Activated CD4-positive, alpha-beta T cell treated with anti-CD3 and anti-CD28 coated beads, Interleukin-2, amount 50 U/mL, for 16 hours (primary cell): ENCODE results near the gene MAZ.

ENCODE experiments used
- DNase-seq: peaks from one replicate; pipeline ENCODE4 v3.0.0-alpha.2; 2020

Gene MAZ

GRCh38 chr16:29809850-29810698 is 3.7 kb downstream of the MAZ start:
- no peak for DNase-seq

DNA sequence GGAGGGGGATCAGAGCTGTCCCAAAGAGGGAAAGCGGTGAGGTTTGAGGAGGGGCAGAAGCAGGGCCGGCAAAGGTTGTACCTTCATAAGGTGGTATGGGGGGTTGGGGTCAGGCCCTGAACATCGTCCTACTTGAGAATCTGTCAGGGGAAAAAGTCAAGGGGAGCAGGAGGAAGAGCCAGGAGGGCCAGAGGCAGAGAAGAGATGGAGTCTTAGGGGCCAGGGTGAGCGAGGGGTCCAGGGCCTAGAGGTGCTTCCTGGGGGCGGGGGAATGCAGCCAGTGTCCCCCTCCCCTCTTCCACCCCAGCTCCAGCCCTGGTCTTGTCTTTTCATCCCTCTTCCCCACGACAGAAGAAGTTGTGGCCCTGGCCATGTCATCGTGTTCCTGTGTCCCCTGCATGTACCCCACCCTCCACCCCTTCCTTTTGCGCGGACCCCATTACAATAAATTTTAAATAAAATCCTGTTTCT is 4.4 kb downstream of the MAZ start:
- DNase-seq, result no peak

DNA sequence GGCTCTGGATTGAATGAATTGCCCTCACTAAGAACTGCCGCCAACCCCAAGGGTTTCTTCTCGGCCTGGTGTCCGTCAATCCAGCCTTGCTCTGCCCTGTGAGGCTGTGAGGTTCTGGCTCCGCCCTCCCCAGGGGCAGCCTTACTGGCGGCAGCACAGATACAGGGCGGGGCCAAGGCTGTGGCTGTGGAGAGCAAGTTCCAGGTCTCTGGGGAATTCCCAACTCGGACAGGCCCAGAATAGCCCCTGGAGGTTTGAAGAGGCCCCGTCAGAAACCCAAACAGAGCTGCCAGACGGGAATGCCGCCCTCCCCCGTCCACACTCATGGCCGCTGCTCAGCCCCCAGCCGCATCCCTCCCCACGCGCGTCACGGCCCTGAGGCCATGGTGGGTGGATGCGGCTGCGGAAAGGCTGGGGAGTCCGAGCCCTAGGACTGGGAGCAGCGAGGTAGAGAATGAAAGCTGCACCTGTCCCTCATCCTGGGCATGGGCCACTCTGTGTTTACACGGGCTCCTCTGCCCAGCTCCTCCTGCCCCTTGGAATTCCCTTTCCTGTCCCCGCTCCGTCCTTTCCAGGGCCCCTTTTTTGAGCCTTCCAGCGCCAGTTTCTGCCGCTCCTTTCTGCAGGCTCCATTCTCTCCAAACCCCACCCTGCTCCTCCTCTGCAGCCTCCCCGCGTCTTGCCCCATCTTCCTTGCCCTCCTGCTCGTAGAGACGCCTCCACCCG is 5.0 kb downstream of the MAZ start:
- DNase-seq, result peak; percentile 89

GRCh38 chr16:29811896-29812665 is 5.8 kb downstream of the MAZ start, which contains the start of gene PRRT2:
Gene PRRT2, plus strand, starts transcription at chr16:29812193. Its CDS starts 862 bp downstream, at chr16:29813055.
- DNase-seq, result no peak

- no peak for DNase-seq
Observed at GRCh38 chr16:29812754-29813643, 6.7 kb downstream of the MAZ start.

GRCh38 chr16:29813644-29814562 is 7.6 kb downstream of the MAZ start:
- DNase-seq, result no peak

GRCh38 chr16:29814592-29814991 is 8.3 kb downstream of the MAZ start:
- no peak for DNase-seq

GRCh38 chr16:29815032-29815721 is 8.8 kb downstream of the MAZ start:
- DNase-seq, result no peak

GRCh38 chr16:29815793-29816693 is 9.7 kb downstream of the MAZ start, which contains the start of gene PAGR1:
Gene PAGR1, plus strand, starts transcription at chr16:29816152. Its CDS starts 374 bp downstream, at chr16:29816526.
- peak; percentile 100 for DNase-seq

DNA sequence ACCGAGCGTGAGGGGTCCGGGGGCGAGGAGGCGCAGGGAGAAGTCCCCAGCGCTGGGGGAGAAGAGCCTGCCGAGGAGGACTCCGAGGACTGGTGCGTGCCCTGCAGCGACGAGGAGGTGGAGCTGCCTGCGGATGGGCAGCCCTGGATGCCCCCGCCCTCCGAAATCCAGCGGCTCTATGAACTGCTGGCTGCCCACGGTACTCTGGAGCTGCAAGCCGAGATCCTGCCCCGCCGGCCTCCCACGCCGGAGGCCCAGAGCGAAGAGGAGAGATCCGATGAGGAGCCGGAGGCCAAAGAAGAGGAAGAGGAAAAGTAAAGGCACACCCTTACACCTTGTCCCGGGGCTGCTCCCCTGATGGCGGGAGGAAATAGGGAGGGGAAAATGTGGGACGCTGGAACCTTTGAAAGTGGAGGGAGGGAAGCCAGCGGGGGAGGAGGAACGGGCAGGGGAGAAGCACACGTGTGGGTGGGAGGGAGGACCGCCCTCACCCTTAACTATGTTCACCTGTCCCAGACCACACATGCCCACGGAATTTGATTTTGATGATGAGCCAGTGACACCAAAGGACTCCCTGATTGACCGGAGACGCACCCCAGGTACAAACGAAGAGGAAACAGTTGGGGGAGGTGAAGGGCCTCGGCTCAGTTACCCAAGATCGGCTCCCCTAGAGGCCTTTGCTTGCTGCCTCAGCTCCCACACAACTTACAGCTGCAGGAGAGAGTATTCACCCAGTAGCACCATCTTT is 10.5 kb downstream of the MAZ start:
- DNase-seq, result peak; percentile 74

GRCh38 chr16:29818082-29818481 is 11.8 kb downstream of the MAZ start:
- DNase-seq, result no peak

GRCh38 chr16:29819506-29819905 is 13.2 kb downstream of the MAZ start:
- no peak for DNase-seq

- DNase-seq, result peak; percentile 72
Observed at GRCh38 chr16:29820271-29820701, 14.0 kb downstream of the MAZ start, which contains the start of gene MVP. Gene MVP, plus strand, starts transcription at chr16:29820462. Its CDS starts 10,088 bp downstream, at chr16:29830550.

GRCh38 chr16:29820730-29821642 is 14.7 kb downstream of the MAZ start:
- DNase-seq, result no peak

GRCh38 chr16:29821643-29822115 is 15.3 kb downstream of the MAZ start:
- no peak for DNase-seq

GRCh38 chr16:29824589-29825144 is 18.3 kb downstream of the MAZ start:
- no peak for DNase-seq
